Activated naive CD8-positive, alpha-beta T cell treated with anti-CD3 and anti-CD28 coated beads, Interleukin-2, amount 10 ng/mL, durations not matched to agents 7 days and 5 days (primary cell): ENCODE data around the gene CDK16. TPM values are rescaled to one million over a fixed set of nuclear protein-coding genes. Genes with fewer than 3 reads are reported as not detected.

Source experiments
- ATAC-seq: fragments of 150-1000 bp; cut with Tn5 transposase; one replicate; pipeline ENCODE4 v1.10.0; 2021; ENCODE audit warnings: low read depth, moderate library complexity
- POLR2A ChIA-PET: fragments of 350-600 bp; sonication (Branson Sonifier 250); formaldehyde crosslinking; loops from one replicate; lab custom pipeline; 2021; ENCODE audit warnings: antibody characterized with exemption; lab: Charles Lee
- DNase-seq: peaks from one replicate; pipeline ENCODE4 v3.0.0; 2021
- H3K27ac Mint-ChIP-seq: one replicate; pipeline ENCODE4 v1.8.0; 2022; ENCODE audit warnings: mild to moderate bottlenecking, mixed read lengths
- H3K27me3 Mint-ChIP-seq: one replicate; pipeline ENCODE4 v1.8.0; 2022; ENCODE audit warnings: mild to moderate bottlenecking, moderate library complexity, mixed read lengths
- H3K36me3 Mint-ChIP-seq: one replicate; pipeline ENCODE4 v1.8.0; 2021; ENCODE audit warnings: mild to moderate bottlenecking, mixed read lengths
- H3K4me1 Mint-ChIP-seq: one replicate; pipeline ENCODE4 v1.8.0; 2021; ENCODE audit warnings: mixed read lengths
- H3K4me3 Mint-ChIP-seq: one replicate; pipeline ENCODE4 v1.8.0; 2022; ENCODE audit warnings: mild to moderate bottlenecking, moderate library complexity, mixed read lengths
- H3K9me3 Mint-ChIP-seq: one replicate; pipeline ENCODE4 v1.8.0; 2021; ENCODE audit warnings: mixed read lengths
- total RNA-seq, 2 experiments: library from RNA; stranded (reverse); gene quantifications; one replicate each; pipeline ENCODE4 v1.2.3, GENCODE V29; 2021

CDK16 gene
- total RNA-seq, 2 experiments from 2014 or later = 62.3 to 67.1 TPM

DNA sequence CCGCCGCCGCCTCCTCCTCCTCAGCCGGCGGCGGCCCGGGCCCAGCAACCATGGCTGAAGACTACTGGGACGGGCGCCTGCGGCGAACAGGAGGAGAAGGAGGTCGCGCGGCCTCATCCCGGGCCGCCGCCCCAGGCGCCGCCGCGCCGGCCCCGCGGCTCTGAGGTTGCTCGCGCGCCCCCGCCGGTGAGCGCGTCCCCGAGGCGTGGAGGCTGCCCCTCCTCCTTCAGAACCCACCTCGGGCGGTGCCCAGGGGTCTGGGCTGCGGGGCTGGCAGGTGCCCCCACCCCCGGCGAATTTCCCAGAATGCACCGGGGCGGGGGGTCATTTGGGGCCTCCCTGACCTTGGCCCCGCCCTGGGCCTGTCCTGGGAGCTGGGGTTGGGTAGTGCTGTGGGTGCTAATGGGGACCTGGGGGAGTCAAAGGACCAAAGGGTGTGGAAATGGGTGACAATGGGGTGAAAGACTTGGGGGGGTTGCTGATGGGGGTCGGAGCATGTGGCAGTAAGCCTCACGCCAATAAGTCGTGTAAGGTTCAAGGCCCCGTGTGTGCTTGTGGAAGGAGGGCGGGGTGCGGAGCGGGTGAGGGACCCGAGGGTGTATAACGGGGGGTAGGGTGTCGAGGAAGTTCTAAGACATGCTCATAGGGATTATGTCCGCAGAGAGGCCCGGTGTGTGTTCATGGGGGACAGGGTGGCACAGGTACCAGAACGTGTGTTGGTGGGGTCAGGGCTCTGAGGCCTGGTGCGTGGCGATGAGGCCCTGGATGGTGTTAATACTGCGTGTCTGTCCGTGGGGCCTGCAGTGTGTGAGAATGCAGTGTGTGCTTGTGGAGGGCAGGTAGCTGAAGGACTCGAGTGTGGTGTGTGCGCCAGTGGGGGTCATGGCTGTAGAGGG lies 687 bp downstream of the CDK16 start:
- POLR2A ChIA-PET = interaction anchor here (0.6 to 5.7 kb wide), 4 partner anchors 13 to 166 kb away, joined by 3 to 49 read pairs (median 9); partner anchors contain the start of gene USP11
- Mint-ChIP-seq H3K4me1 (peaks cover 29% of the 10 kb centered on the region), H3K4me3 (peak overlapping the region; percentile 96), H3K9me3 (no peaks in the 10 kb centered on the region), H3K27me3 (no peaks in the 10 kb centered on the region), H3K36me3 (peaks cover 24% of the 10 kb centered on the region), H3K27ac (peak overlapping the region; percentile 98)
- no peak for ATAC-seq
- DNase-seq = peak; percentile 70

DNA sequence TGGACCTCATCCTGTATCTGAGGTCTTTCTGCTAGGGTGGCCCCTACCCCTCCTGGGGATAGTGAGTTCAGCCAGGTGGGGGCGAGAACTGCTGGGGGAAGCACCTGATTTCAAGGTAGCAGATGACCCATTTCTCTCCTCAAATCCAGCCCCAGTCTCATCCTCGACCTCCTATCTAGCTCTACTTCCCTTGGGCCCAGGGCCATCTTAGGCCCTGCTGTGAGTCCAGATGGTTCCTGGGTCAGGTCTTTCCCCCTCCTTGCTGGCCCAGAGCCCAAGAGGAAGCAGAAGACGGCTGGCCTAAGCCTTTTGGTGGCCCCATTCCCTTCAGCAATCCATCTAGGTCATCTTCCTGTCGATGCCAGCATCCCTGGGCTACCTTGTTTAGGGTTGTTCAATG lies 3.3 kb downstream of the CDK16 start:
- Mint-ChIP-seq H3K36me3 (peaks cover 18% of the 10 kb centered on the region), H3K9me3 (no peaks in the 10 kb centered on the region), H3K27ac (no peak overlapping the region), H3K4me3 (no peak overlapping the region), H3K4me1 (peaks cover 28% of the 10 kb centered on the region), H3K27me3 (no peaks in the 10 kb centered on the region)
- no peak for ATAC-seq
- DNase-seq = no peak
- POLR2A ChIA-PET = interaction anchor here (5.7 kb wide), 1 partner anchor 10 kb away, joined by 49 read pairs; the partner anchor contains the start of gene USP11

DNA sequence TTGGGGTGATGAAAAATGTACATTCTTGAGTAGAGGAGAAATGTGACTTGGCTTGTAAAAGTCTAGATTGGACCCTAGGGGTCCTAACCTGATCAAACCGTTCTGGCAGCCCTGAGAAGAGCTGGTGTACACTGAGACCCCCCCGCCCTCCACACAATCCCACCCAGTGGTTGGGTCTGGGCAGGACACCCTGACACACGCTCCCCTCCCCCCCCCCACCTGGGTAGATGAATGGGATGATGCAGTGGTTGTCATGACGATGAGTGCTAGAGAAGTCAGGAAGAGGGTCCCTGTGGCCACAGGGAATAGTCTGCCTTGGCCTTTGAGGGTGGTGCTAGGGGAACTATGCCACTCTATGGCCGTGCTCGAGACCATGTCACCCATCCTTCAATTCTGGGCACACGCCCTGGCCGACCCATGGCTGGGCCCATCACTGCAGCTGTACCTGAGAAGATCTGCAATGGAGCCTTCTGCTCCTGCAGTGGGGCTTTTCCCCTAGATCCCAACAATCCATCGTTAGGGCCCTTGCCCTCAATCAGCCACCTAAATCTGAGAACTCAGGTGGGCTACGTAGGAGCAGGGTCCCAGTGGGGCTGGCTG lies 4.4 kb downstream of the CDK16 start:
- no peaks in the 10 kb centered on the region for H3K9me3 Mint-ChIP-seq
- no peak for ATAC-seq
- no peak for DNase-seq
- H3K36me3 Mint-ChIP-seq = peaks cover 18% of the 10 kb centered on the region
- no peaks in the 10 kb centered on the region for H3K27me3 Mint-ChIP-seq
- H3K4me3 Mint-ChIP-seq = no peak overlapping the region
- POLR2A ChIA-PET = no interaction called here
- no peak overlapping the region for H3K27ac Mint-ChIP-seq
- H3K4me1 Mint-ChIP-seq = peaks cover 20% of the 10 kb centered on the region

DNA sequence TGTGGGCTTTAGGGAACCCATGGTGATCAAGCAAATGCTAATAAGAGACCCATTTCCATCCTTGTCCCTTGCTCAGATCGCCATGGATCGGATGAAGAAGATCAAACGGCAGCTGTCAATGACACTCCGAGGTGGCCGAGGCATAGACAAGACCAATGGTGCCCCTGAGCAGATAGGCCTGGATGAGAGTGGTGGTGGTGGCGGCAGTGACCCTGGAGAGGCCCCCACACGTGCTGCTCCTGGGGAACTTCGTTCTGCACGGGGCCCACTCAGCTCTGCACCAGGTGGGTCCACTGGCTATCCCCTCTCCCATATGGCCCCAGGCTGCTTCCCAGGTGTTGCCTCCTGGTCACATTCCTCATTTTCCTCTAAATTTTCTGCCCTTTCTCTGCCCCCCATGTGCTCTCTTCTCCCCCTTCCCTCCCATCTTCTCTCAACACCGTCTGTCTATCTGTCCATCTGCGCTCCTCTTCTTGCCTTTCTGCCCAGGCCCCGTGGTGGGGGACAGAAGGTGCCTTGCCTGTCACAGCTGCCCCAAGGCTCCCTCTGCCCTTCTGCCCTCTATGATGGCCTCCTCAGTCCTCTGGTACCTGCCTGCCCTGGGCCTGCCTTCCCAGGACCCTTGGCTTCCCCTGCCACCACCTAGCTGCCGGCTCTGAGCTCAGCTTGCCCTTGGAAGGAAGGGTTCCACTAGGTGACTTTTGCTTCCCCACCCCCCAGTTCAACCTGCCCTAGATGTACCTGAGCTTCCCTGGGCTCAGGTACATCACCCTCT lies 5.2 kb downstream of the CDK16 start:
- ATAC-seq (no peak), DNase-seq (no peak)
- no peaks in the 10 kb centered on the region for H3K27me3 Mint-ChIP-seq
- H3K27ac Mint-ChIP-seq = no peak overlapping the region
- H3K36me3 Mint-ChIP-seq = peaks cover 19% of the 10 kb centered on the region
- H3K4me3 Mint-ChIP-seq = no peak overlapping the region
- H3K4me1 Mint-ChIP-seq = peaks cover 20% of the 10 kb centered on the region
- POLR2A ChIA-PET = no interaction called here
- no peaks in the 10 kb centered on the region for H3K9me3 Mint-ChIP-seq

DNA sequence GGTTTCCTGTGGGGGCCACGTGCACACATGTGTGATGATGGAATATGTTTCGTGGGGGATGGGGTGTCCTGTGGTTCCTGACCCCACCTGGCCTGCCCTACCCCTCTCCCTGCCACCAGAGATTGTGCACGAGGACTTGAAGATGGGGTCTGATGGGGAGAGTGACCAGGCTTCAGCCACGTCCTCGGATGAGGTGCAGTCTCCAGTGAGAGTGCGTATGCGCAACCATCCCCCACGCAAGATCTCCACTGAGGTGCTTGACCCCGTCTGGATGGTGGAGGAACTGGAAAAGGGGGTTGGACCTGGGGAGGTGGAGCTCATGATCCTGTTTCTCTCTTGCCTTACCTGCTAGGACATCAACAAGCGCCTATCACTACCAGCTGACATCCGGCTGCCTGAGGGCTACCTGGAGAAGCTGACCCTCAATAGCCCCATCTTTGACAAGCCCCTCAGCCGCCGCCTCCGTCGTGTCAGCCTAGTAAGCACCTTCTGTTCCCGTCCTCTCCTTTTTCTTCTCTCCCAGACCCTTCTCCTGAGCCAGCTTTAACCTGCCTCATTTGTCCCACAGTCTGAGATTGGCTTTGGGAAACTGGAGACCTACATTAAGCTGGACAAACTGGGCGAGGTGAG lies 5.9 kb downstream of the CDK16 start:
- no peak overlapping the region for H3K4me3 Mint-ChIP-seq
- H3K4me1 Mint-ChIP-seq = peaks cover 16% of the 10 kb centered on the region
- H3K9me3 Mint-ChIP-seq = no peaks in the 10 kb centered on the region
- no peak for ATAC-seq
- POLR2A ChIA-PET = no interaction called here
- peaks cover 21% of the 10 kb centered on the region for H3K36me3 Mint-ChIP-seq
- DNase-seq = no peak
- no peaks in the 10 kb centered on the region for H3K27me3 Mint-ChIP-seq
- no peak overlapping the region for H3K27ac Mint-ChIP-seq

DNA sequence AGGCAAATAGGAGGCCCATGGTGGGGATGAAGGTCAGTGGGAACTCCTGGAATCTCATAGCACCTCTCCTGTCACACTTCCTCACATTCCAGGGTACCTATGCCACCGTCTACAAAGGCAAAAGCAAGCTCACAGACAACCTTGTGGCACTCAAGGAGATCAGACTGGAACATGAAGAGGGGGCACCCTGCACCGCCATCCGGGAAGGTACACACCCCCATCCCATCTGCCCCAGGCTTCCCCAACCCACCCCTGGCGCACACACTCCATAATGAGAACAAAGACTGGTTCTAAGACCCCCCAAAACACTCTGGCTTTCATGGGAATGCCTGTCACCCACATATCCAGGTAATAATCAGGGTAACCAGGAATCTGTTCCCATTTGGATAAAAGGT lies 6.4 kb downstream of the CDK16 start:
- Mint-ChIP-seq H3K27me3 (no peaks in the 10 kb centered on the region), H3K36me3 (peaks cover 17% of the 10 kb centered on the region), H3K9me3 (no peaks in the 10 kb centered on the region), H3K4me3 (no peak overlapping the region), H3K4me1 (peaks cover 13% of the 10 kb centered on the region), H3K27ac (no peak overlapping the region)
- POLR2A ChIA-PET = interaction anchor here (0.5 kb wide), 1 partner anchor 14 kb away, joined by 3 read pairs; no protein-coding TSS in a partner anchor
- DNase-seq = no peak
- ATAC-seq = no peak

DNA sequence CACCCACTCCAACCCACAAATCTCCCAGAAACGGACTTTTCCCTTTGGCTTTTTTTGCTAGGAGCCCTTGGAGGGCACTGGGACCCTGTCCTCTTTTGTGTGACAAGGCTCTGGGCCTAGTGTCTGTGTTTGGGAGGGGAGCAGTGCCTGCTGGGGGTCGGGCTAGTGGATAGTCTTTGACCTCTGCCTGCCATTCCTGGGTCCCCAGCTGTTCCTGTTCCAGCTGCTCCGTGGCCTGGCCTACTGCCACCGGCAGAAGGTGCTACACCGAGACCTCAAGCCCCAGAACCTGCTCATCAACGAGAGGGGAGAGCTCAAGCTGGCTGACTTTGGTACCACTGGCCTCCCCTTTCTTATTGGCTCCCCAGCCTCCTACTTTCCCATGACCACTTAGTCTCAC lies 7.6 kb downstream of the CDK16 start:
- no peak overlapping the region for H3K4me3 Mint-ChIP-seq
- H3K36me3 Mint-ChIP-seq = peaks cover 12% of the 10 kb centered on the region
- H3K27ac Mint-ChIP-seq = no peak overlapping the region
- H3K9me3 Mint-ChIP-seq = no peaks in the 10 kb centered on the region
- ATAC-seq (no peak), DNase-seq (no peak)
- H3K4me1 Mint-ChIP-seq = peaks cover 1% of the 10 kb centered on the region
- POLR2A ChIA-PET = no interaction called here
- no peaks in the 10 kb centered on the region for H3K27me3 Mint-ChIP-seq

DNA sequence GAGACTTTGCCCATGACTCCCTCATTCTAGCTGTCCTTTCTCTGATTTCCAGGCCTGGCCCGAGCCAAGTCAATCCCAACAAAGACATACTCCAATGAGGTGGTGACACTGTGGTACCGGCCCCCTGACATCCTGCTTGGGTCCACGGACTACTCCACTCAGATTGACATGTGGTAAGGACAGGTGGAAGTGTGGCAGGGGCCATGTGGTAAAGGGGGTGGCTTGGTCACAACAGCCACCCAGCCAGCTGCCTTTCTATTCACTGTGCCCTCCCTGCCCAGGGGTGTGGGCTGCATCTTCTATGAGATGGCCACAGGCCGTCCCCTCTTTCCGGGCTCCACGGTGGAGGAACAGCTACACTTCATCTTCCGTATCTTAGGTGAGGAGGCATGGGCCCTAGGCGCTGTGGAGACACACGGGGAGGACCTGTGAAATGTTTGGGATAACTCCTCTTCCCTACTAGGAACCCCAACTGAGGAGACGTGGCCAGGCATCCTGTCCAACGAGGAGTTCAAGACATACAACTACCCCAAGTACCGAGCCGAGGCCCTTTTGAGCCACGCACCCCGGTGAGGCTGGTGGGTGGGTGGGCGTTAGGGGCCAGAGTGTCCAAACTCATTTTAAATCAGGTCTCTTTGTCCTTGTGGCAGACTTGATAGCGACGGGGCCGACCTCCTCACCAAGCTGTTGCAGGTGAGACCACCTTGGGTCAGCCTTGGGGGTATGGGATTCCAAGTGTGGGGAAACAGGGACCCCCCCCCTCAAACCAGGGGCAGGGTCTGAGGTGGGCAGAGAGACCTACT lies 8.3 kb downstream of the CDK16 start:
- Mint-ChIP-seq H3K36me3 (peaks cover 12% of the 10 kb centered on the region), H3K9me3 (no peaks in the 10 kb centered on the region), H3K27ac (no peak overlapping the region), H3K4me3 (no peak overlapping the region), H3K4me1 (peaks cover 1% of the 10 kb centered on the region), H3K27me3 (no peaks in the 10 kb centered on the region)
- POLR2A ChIA-PET = no interaction called here
- ATAC-seq (no peak), DNase-seq (no peak)

DNA sequence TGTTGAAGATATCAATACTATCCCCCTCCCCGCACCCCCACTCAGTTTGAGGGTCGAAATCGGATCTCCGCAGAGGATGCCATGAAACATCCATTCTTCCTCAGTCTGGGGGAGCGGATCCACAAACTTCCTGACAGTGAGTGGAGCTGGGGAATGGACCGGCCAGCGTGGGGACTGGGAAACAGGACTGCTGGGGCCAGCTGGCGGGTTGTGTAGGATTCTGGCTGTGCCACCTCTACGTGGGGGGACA lies 8.8 kb downstream of the CDK16 start:
- no peak for DNase-seq
- Mint-ChIP-seq H3K4me1 (peaks cover 1% of the 10 kb centered on the region), H3K9me3 (no peaks in the 10 kb centered on the region), H3K4me3 (no peak overlapping the region), H3K27ac (no peak overlapping the region), H3K36me3 (peaks cover 12% of the 10 kb centered on the region), H3K27me3 (no peaks in the 10 kb centered on the region)
- POLR2A ChIA-PET = no interaction called here
- ATAC-seq = no peak

DNA sequence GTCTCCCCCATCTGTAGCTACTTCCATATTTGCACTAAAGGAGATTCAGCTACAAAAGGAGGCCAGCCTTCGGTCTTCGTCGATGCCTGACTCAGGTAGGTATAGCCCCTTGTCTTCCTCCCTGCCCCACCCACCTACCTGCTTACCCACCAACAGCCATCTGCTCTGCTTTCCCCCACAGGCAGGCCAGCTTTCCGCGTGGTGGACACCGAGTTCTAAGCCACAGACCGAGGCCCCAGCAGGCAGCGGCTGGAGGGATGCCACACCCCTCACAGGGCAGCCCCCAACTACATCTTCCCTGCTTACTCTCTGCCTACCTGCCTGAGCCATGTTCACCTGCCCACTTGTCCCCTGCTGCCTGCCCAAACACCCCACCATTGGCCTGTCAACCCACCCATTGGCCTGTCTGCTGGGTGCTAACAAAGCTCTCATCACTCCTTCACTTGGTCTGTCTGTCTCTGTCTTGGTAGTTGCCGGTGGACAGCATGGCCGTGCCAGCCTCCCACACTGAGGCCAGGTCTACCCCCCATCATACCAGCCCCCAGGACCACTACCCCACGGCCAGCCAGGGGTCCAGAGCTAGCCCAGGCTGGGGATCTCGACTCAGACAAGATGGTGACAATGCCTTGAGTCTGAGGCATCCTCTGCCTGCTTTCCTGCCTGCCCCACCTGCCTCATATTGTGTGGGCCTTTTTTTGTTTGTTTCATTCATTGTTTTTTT lies 10.2 kb downstream of the CDK16 start:
- DNase-seq = no peak
- Mint-ChIP-seq H3K4me3 (no peak overlapping the region), H3K9me3 (no peaks in the 10 kb centered on the region), H3K4me1 (peaks cover 1% of the 10 kb centered on the region), H3K36me3 (peaks cover 10% of the 10 kb centered on the region), H3K27me3 (no peaks in the 10 kb centered on the region), H3K27ac (no peak overlapping the region)
- POLR2A ChIA-PET = interaction anchor here (0.7 kb wide), 1 partner anchor 11 kb away, joined by 4 read pairs; no protein-coding TSS in a partner anchor
- no peak for ATAC-seq

DNA sequence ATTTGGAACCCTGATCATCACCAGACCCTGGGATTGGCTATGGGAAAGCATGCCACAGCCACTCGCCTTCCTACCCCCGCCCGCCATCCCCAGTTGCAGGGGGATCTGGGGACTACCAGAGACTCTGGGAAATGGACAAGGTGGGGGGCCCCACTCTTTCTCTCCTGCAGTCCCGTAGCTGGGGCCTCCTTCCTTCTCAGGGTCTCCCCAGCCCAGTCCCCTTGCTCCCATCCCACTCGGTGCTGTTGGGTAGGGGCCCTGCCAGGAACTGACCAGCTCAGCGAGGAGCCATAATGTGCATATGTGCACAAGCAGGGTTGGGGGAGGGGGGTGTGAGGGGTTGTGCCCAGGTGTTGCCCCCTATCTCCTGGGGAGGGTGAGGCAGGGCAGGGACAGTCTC lies 10.9 kb downstream of the CDK16 start:
- Mint-ChIP-seq H3K27me3 (no peaks in the 10 kb centered on the region), H3K4me1 (peaks cover 1% of the 10 kb centered on the region), H3K36me3 (peaks cover 10% of the 10 kb centered on the region), H3K4me3 (no peak overlapping the region), H3K9me3 (no peaks in the 10 kb centered on the region), H3K27ac (no peak overlapping the region)
- POLR2A ChIA-PET = no interaction called here
- DNase-seq = no peak
- ATAC-seq = no peak
